HCEC 1CT (cell line): Measurements from ENCODE around the gene OR51B4.

Experiments
- DNase-seq: peaks from one replicate; pipeline ENCODE4 v3.0.0-alpha.2; 2017

Gene OR51B4

DNA sequence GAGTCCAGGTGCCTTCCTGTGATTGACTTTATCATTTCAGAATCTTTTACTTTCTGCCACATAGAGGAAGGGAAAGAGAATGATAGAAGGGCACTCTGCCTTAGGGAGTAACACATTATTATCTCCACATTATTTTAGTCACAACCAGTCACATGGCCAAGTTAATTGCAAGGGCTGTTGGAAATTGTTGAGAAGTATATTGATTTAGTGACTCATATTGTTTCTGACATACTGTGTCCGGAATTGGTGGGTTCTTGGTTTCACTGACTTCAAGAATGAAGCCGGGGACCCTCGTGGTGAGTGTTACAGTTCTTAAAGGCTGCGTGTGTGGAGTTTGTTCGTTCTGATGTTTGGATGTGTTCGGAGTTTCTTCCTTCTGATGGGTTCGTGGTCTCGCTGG lies 8.7 kb downstream of the OR51B4 start:
- DNase-seq = no peak

DNA sequence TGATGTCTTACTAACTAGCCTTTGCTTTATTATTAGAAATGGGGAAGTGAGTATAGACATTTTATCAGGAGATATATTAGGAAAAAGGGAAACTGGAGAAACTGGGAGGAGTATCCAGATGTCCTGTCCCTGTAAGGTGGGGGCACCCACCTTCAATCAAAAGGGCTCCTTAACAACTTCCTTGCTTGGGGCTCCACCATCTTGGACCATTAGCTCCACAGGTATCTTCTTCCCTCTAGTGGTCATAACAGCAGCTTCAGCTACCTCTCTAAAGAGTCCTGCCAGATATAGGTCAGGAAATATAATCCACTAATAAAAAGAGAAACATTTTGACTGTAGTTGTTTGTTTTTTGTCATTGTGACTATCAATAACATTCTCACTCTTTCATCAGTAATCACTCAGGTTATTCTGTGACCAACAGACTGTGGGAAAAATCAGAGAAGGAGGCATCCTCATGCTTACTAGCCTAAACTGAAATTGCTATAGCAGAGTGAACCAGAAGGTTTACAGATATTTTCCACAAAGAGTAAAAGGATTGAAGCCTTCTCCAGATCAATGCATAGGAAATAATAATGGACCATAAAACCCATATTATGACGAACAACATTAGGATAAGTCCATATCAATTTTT lies 10.4 kb downstream of the OR51B4 start:
- peak; percentile 69 for DNase-seq

DNA sequence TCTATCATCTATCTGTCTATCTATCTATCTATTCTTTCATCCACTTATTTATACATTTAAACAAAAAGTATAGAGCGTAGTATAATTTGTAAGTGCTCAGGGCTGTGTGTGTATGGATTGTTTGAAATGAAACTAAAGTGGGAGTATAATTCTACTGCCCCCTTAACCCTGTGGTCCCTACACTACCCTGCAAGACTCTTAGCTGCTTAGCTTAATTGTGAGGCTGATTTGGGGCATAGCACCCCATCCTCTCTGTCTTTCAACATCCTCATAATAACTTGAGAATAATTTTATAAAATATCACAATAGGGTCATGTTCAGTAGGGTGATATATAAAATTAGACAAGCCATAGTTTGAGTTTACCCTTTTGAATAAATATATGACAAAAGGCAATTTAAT lies 11.6 kb downstream of the OR51B4 start:
- no peak for DNase-seq

DNA sequence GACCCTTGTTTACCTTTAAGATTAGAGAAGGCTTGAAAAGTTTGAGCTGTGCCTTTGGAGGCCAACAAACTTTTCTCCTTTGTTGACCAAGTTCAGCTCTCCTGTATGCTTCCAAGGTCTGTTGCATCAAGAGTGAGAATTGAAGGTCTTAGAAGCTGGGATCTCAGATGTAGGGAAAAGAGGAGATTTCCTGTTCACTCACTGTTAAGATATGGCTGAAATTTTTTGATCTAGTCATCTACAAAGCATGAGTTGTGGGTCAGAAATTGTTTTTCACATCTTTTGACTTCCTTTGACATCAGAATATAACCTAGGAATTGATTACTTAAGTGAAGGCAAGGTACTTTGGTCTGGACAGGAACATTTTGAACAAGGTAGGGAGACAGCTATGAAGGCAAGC lies 12.1 kb downstream of the OR51B4 start:
- peak; percentile 42 for DNase-seq

DNA sequence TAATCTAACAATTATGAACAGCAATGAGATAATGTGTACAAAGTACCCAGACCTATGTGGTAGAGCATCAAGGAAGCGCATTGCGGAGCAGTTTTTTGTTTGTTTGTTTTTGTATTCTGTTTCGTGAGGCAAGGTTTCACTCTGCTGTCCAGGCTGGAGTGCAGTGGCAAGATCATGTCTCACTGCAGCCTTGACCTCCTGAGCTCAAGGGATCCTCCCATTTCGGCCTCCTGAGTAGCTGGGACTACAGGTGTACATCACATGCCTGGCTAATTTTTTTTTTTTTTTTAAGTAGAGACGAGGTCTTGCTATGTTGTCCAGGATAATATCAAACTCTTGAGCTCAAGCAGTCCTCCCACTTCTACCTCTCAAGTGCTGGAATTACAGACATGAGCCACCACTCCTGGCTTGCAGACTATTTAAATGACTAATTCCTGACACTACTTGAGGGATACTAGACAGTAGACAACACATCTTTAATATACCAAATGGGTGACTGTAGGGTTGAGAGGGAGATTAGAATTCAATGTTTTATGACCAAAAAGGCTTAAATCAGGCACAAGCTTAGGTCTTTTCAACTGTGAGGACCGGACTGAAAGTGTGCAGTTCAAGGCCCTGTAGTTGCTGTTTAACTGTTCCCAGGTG lies 12.7 kb downstream of the OR51B4 start:
- peak; percentile 42 for DNase-seq

DNA sequence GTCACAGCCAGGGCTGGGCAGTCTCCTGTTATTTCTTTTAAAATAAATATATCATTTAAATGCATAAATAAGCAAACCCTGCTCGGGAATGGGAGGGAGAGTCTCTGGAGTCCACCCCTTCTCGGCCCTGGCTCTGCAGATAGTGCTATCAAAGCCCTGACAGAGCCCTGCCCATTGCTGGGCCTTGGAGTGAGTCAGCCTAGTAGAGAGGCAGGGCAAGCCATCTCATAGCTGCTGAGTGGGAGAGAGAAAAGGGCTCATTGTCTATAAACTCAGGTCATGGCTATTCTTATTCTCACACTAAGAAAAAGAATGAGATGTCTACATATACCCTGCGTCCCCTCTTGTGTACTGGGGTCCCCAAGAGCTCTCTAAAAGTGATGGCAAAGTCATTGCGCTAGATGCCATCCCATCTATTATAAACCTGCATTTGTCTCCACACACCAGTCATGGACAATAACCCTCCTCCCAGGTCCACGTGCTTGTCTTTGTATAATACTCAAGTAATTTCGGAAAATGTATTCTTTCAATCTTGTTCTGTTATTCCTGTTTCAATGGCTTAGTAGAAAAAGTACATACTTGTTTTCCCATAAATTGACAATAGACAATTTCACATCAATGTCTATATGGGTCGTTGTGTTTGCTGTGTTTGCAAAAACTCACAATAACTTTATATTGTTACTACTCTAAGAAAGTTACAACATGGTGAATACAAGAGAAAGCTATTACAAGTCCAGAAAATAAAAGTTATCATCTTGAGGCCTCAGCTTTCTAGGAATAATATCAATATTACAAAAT lies 13.4 kb downstream of the OR51B4 start:
- no peak for DNase-seq

DNA sequence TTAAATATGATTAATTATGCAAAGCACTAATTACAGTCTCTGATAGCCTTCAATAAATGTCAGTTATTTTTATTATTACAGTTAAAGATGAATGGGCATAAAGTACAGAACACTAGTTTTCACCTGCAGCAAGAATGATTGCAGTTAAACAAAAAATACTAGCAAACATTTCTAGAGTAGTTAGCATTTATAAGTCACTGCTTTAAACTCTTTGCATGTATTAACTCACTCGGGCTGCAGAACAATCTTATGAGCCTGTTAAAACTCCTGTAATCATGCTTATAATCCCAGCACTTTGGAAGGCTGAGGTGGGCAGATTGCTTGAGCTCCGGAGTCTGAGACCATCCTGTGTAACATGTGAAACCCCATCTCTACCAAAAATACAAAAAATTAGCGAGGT lies 14.8 kb downstream of the OR51B4 start:
- DNase-seq = no peak

DNA sequence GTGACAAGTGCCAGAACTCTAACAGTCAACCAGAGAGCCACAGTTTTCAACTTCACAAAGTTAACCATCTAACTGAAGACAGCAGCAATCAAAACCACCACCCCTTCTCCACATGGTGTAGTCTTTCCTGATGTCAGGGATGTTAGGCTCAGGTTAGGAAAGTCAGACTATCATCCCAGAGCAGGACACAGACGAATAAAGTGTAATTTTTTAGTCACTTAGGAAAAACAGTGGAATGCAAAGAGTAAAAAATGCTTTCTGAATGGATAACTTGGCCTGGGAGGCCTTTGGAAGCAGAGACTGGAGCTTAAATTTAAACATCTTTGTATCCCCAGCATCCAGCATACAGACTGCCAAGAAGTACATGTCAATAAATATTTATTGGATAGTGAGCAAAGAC lies 15.4 kb downstream of the OR51B4 start:
- DNase-seq = no peak

DNA sequence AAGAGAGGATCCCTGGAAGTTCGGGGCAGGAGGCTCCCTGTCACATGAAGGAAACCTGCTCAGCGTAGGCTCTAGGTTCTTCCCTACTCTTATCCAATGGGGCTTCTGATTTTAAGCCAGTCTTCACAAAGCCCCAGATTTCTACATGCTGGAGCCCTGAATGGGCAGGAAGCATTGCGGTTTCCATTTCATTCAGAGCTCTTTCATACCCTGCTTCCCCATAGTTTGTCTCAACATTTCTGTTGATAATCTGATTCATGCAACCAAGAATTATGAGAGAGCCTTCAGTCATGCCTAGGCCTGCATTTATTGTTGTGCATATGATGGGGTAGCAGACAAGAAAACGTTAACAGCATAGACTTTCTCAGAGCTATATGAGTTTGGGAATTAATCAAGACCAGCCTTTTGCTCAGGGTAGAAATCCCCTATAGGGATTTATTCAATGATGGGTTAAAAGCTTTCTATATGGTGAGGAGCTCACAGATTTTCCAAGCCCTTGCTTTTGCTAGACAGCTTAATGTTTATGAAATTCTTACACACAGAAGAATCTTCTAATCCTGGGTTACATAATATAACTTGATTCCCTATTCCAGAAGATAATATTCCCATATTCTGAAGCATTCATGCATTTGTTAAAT lies 15.9 kb downstream of the OR51B4 start:
- no peak for DNase-seq

DNA sequence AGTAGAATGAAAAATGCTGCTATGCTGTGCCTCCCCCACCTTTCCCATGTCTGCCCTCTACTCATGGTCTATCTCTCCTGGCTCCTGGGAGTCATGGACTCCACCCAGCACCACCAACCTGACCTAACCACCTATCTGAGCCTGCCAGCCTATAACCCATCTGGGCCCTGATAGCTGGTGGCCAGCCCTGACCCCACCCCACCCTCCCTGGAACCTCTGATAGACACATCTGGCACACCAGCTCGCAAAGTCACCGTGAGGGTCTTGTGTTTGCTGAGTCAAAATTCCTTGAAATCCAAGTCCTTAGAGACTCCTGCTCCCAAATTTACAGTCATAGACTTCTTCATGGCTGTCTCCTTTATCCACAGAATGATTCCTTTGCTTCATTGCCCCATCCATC lies 17.1 kb downstream of the OR51B4 start:
- DNase-seq = no peak

DNA sequence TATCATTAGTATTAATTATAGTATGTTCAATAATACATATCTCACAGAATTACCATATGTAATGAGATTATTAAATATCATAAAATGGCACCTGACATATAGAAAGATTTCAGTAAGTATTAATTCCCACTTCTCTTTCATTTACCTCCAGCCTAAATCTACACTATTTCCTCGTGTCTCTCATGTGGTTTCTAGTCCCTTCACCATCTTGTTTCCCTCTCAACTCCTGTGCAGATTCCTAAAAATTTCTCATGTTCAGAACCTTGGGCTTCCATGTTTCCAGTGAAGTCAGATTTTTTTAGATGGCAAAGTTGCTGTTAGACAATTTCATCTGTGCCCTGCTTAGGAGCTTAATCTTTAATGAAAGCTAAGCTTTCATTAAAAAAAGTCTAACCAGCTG lies 17.9 kb downstream of the OR51B4 start:
- no peak for DNase-seq

DNA sequence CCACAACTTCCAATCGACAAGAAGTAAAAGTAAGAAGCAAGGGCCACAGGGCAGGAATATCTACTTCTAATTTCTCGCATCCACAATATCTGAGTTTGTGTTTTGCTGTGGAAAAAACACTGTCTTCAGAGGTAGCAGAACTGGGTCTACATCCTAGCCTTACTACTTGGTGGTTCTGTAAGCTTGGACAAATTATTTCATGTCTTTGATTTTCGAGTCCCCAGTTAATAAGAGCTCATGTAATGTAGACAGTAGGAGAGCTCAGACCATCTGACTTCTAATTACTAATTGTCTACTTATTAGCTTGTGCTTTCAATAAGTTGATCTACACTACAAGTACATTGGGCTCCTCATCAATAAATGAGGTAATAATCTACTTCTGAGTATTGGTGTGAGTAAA lies 18.7 kb downstream of the OR51B4 start:
- no peak for DNase-seq

DNA sequence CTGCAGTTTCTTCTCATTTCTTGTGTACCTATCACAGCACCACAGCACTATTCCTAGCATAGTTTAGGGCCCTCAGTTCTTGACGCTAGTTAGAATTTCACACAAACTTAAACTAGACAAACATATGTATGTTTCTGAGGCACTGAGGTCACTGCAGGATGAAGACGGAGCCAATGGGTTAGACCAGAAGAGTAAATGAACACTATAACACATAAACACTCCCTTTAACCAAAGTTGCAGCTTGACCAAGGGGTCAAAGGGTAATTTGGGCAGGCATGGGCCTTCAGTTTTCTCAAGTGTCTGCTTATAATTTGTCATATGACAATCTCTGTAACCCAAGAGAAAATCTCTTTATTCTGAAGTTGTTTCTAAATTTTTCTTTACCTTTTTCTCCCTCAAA lies 19.1 kb downstream of the OR51B4 start:
- DNase-seq = no peak

DNA sequence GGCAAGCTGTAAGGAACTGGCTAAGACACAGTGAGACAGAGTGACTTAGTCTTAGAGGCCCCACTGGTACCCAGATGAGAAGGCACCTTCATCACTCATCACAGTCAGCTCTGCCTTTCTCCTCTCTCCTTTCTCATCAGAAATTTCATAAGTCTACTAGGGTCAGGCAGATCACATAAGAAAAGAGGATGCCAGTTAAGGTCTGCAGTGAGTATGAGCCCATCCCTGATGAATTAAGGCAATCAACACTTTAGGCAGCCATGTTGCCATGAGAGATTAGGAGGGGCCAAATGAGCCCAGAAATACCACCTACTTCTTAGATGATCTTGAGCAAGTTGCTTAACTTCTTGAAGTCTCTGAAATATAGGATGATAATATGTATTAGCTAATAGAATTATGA lies 20.1 kb downstream of the OR51B4 start:
- DNase-seq = no peak

DNA sequence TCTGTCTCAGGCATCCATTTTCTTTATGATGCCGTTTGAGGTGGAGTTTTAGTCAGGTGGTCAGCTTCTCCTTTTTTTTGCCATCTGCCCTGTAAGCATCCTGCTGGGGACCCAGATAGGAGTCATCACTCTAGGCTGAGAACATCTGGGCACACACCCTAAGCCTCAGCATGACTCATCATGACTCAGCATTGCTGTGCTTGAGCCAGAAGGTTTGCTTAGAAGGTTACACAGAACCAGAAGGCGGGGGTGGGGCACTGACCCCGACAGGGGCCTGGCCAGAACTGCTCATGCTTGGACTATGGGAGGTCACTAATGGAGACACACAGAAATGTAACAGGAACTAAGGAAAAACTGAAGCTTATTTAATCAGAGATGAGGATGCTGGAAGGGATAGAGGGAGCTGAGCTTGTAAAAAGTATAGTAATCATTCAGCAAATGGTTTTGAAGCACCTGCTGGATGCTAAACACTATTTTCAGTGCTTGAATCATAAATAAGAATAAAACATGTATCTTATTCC lies 21.1 kb downstream of the OR51B4 start:
- peak; percentile 99 for DNase-seq

DNA sequence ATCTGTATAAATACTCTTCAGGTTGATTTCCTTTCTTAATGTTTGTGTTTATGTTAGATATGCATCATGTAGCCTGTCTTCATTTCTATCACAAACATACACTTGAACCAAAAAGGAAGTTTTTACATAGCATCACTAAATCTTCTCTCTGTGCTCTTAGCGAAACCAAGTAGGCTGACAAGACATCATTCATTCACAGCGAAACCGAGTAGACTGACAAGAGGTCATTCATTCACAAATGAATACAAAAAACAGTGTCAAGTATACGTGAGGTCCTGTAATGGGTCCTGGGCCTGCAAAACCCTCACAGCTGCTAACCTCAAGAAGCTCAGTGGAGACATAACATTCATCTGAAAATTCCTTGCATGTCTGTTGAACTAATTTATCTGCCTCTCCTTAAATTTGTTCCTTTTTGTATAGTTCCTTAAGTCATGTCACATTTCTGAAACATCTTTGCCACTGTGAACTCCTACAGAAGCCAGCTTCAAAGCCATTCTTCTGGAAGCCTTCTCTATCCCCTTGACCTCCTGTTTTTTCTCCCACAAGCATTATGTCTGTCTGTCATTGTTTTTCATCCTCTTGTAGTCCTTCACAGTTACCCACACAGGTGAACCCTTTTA lies 22.2 kb downstream of the OR51B4 start:
- DNase-seq = no peak

DNA sequence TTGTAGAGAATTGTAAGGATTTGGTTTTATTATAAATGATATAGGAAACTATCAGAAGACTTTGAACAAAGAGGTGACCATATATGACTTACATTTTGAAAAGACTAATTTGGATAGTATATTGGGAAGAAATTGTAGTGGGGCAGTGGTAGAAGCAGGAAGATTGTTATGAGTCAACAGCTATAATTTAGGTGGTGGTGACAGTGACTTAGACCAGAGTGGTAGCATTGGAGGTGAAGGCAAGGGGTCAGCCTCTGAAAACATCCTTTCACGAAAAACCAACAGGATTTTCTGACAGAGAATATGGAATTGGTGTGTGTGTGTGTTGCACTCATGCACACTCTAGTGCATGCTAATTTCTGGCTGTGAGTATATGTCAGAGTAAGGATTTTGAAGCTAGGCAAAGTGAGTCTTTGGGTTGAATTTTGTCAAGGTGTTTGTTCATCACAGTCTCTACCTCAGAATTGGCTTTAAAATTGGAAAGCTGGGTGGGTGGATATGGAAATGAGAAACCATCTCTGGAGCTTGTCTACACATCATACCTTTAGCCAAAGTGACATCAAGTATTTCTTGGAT lies 23.9 kb downstream of the OR51B4 start:
- no peak for DNase-seq

DNA sequence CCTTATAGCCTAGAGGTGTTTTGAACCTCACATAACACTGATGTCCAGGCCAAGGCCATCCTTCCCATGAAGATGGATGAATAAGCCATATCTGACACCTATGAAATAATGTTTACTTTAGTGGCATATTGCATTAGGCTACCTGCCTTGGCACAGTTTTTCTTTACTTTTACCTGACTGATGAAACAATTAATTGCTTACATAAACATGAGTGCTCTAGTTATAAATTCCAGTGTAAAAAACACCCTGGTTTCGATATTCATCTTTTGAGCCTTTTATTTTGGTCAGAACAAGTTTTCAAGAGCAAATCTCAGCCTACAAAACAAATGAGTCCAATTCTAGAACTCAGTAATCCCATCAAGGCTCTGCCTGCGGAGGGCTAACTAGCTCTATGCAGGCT lies 25.0 kb downstream of the OR51B4 start:
- no peak for DNase-seq

DNA sequence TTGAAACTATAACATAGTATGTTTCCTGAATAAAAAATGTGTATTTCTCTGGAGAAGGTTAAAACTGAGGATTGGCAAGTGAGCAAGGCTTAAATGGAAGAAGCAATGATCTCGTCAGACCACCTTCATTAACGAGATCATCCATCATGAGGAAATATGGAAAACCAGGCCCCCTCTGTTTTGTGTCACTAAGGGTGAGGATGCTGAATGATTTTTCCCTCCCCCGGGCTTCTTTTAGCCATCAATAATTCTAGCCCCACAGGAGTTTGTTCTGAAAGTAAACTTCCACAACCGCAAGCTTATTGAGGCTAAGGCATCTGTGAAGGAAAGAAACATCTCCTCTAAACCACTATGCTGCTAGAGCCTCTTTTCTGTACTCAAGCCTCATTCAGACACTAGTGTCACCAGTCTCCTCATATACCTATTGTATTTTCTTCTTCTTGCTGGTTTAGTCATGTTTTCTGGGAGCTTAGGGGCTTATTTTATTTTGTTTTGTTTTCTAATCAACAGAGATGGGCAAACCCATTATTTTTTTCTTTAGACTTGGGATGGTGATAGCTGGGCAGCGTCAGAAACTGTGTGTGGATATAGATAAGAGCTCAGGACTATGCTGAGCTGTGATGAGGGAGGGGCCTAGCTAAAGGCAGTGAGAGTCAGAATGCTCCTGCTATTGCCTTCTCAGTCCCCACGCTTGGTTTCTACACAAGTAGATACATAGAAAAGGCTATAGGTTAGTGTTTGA lies 26.2 kb downstream of the OR51B4 start:
- DNase-seq = no peak

DNA sequence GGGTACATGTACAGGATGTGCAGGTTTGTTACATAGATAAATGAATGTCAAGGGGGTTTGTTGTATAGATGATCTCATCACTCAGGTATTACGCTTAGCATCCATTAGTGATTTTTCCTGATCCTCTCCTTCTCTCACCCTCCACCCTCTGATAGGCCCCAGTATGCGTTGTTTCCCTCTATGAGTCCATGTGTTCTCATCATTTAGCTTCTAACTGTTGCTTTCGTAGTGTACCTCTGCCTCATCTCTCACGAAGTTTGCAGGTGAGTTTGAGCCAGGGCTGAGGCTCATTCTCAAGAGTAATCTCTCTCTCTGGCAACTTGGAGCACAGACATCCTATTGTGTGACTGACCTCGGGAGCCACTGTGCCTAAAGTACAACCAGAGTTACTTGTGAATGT lies 27.4 kb downstream of the OR51B4 start:
- no peak for DNase-seq

DNA sequence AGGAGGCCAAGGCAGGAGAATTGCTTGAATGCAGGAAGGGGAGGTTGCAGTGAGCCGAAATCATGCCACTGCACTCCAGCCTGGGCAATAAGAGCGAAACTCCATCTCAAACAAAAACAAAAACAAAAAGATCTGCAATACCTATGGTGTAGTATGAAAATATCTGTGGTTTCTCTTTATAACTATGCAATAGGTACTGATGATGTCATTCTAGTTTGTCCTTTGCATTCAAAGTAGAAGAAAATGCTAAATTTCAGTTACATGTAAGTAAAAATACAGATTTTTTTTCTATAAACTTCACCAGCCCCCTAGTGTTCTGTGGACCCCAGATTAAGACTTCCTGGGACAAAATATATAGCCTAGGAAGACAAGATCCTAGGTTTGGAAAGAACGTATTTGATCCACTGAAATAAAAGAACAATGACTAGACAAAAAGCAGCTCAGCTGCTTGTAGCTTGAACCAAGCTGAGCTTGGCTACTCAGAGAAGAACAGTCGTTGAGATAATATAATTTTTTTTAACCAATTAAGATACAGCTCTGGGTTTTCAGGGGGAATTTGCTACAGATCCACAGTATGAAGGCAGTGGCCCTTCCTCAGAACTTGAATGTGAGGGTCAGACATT lies 29.2 kb downstream of the OR51B4 start:
- DNase-seq = no peak
